Measurements from ENCODE around the gene A3GALT2.

Gene A3GALT2

DNA sequence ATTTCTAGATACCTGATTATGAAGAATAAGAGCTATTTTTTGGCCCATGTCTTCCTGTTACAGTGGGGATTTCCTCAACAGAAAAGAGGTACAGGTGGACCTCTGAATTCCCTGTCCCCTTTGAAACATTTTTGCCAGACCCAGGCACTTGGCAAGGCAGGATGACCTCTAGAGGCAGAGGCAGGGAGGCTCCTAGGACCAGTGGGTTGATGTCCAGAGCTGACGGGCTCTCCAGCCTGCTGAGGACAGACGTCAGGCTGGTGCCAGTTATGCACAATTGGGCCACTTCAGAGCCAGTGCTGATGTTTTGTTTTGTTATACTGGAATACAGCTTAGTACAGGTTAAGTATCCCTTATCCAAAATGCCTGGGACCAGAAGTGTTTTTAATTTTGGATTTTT is 18.5 kb upstream of the A3GALT2 start:
- H3K79me2 ChIP-seq (ENCODE audit: insufficient read depth, low read depth), result no peaks in the 10 kb centered on the region
- no peak overlapping the region for H3K9ac ChIP-seq
- H2AFZ ChIP-seq (ENCODE audit: low read depth), result no peak overlapping the region
- TF ChIP-seq, protein P1, sequence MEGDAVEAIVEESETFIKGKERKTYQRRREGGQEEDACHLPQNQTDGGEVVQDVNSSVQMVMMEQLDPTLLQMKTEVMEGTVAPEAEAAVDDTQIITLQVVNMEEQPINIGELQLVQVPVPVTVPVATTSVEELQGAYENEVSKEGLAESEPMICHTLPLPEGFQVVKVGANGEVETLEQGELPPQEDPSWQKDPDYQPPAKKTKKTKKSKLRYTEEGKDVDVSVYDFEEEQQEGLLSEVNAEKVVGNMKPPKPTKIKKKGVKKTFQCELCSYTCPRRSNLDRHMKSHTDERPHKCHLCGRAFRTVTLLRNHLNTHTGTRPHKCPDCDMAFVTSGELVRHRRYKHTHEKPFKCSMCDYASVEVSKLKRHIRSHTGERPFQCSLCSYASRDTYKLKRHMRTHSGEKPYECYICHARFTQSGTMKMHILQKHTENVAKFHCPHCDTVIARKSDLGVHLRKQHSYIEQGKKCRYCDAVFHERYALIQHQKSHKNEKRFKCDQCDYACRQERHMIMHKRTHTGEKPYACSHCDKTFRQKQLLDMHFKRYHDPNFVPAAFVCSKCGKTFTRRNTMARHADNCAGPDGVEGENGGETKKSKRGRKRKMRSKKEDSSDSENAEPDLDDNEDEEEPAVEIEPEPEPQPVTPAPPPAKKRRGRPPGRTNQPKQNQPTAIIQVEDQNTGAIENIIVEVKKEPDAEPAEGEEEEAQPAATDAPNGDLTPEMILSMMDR (conservative IDR thresholded peaks at IDR 0.05; ENCODE audit: low read depth, low read length), result no peak
- H3K4me2 ChIP-seq, result no peak overlapping the region
- H4K20me1 ChIP-seq (ENCODE audit: insufficient read depth), result no peaks in the 10 kb centered on the region
- no peaks in the 10 kb centered on the region for H3K36me3 ChIP-seq (ENCODE audit: insufficient read depth)
- no peak overlapping the region for H3K27ac ChIP-seq
- H3K4me3 ChIP-seq (IDR thresholded peaks at IDR 0.05; ENCODE audit: insufficient read depth, low read depth, low read length), result no peak overlapping the region
- peaks cover 37% of the 10 kb centered on the region for H3K4me1 ChIP-seq (ENCODE audit: low read depth, poor library complexity, severe bottlenecking)
- H3K27me3 ChIP-seq (ENCODE audit: insufficient read depth, low read depth), result no peaks in the 10 kb centered on the region

GRCh38 chr1:33338440-33339211 is 17.7 kb upstream of the A3GALT2 start:
- Histone ChIP-seq H3K9ac (no peak overlapping the region), H3K79me2 (ENCODE audit: insufficient read depth, low read depth) (no peaks in the 10 kb centered on the region), H3K36me3 (ENCODE audit: insufficient read depth) (no peaks in the 10 kb centered on the region), H3K4me1 (ENCODE audit: low read depth, poor library complexity, severe bottlenecking) (peaks cover 30% of the 10 kb centered on the region), H2AFZ (ENCODE audit: low read depth) (no peak overlapping the region), H4K20me1 (ENCODE audit: insufficient read depth) (no peaks in the 10 kb centered on the region), H3K4me2 (no peak overlapping the region), H3K27ac (no peak overlapping the region), H3K27me3 (ENCODE audit: insufficient read depth, low read depth) (no peaks in the 10 kb centered on the region), H3K4me3 (IDR thresholded peaks at IDR 0.05; ENCODE audit: insufficient read depth, low read depth, low read length) (no peak overlapping the region)
- TF ChIP-seq, protein P1 (conservative IDR thresholded peaks at IDR 0.05; ENCODE audit: low read depth, low read length), result no peak

GRCh38 chr1:33338048-33338439 is 17.1 kb upstream of the A3GALT2 start:
- no peak overlapping the region for H3K4me3 ChIP-seq (IDR thresholded peaks at IDR 0.05; ENCODE audit: insufficient read depth, low read depth, low read length)
- no peak overlapping the region for H3K27ac ChIP-seq
- H2AFZ ChIP-seq (ENCODE audit: low read depth), result no peak overlapping the region
- TF ChIP-seq, protein P1 (conservative IDR thresholded peaks at IDR 0.05; ENCODE audit: low read depth, low read length), result no peak
- H4K20me1 ChIP-seq (ENCODE audit: insufficient read depth), result no peaks in the 10 kb centered on the region
- peaks cover 24% of the 10 kb centered on the region for H3K4me1 ChIP-seq (ENCODE audit: low read depth, poor library complexity, severe bottlenecking)
- no peak overlapping the region for H3K9ac ChIP-seq
- H3K4me2 ChIP-seq, result no peak overlapping the region
- H3K79me2 ChIP-seq (ENCODE audit: insufficient read depth, low read depth), result no peaks in the 10 kb centered on the region
- H3K27me3 ChIP-seq (ENCODE audit: insufficient read depth, low read depth), result no peaks in the 10 kb centered on the region
- H3K36me3 ChIP-seq (ENCODE audit: insufficient read depth), result no peaks in the 10 kb centered on the region

DNA sequence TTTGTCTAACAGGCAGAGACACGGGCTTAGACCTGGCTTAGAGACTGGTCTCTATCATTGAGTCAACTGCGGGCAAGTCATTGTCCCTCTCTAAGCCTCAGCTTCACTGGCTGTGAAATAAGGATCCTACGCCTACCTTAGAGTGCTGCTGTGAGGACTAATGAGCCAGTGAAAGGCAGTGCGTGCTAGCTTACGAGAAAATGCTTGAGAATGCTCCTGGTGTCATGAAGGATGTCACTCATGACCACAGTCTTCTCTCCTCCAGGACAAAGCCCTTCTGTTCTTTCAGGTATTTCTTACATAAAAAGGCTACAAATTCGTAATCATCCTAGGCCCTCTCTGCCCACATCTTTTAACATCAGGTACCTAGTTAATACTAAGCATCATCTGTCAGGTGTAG is 16.5 kb upstream of the A3GALT2 start:
- Histone ChIP-seq H3K4me3 (IDR thresholded peaks at IDR 0.05; ENCODE audit: insufficient read depth, low read depth, low read length) (no peak overlapping the region), H3K4me2 (no peak overlapping the region), H3K79me2 (ENCODE audit: insufficient read depth, low read depth) (no peaks in the 10 kb centered on the region), H3K36me3 (ENCODE audit: insufficient read depth) (no peaks in the 10 kb centered on the region), H3K9ac (no peak overlapping the region), H3K27me3 (ENCODE audit: insufficient read depth, low read depth) (no peaks in the 10 kb centered on the region), H4K20me1 (ENCODE audit: insufficient read depth) (no peaks in the 10 kb centered on the region), H2AFZ (ENCODE audit: low read depth) (no peak overlapping the region), H3K27ac (no peak overlapping the region), H3K4me1 (ENCODE audit: low read depth, poor library complexity, severe bottlenecking) (peaks cover 18% of the 10 kb centered on the region)
- TF ChIP-seq, protein P1 (conservative IDR thresholded peaks at IDR 0.05; ENCODE audit: low read depth, low read length), result no peak

Measured in KMS-11 (cell line).